ENCODE data around the gene PRKCI.

DNA sequence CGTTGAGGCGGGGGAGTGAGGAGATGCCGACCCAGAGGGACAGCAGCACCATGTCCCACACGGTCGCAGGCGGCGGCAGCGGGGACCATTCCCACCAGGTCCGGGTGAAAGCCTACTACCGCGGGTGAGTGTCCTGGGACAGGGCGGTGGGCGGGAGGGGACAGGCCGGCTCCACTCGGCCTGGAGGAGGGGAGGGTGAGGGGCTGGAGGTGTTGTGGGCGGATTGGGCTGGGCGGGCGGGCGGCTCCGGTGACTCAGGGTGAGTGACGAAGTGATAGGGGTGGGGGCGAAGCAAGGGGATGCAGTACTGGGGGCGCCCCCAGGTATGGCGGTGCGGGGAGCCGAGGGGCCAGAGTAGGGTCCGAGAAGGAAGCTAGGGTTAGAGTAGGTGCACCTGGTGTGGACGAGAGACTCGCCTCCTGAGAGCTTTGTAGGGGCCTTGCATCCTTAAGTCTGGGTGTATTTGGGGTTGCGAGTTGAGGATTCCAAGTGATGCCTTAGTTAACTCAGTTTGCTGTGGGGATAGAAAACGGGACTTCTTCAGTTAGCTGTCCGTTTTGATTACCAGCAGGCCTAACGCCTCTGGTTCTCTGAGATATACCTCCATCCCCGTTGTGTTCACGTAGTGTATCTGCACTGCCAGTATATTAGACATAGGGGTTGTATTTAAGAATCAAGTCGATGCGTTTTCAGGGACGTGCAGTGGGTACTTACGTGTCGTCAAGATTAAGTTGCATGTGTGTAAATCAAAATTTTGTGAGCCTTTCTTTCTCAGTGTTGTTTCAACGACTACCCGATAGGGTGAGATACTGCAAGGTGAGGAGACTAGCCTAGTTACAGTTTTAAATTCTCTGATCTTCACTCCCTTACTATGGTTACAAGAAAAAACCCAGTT lies 670 bp downstream of the PRKCI start:
- TF ChIP-seq, protein P1, sequence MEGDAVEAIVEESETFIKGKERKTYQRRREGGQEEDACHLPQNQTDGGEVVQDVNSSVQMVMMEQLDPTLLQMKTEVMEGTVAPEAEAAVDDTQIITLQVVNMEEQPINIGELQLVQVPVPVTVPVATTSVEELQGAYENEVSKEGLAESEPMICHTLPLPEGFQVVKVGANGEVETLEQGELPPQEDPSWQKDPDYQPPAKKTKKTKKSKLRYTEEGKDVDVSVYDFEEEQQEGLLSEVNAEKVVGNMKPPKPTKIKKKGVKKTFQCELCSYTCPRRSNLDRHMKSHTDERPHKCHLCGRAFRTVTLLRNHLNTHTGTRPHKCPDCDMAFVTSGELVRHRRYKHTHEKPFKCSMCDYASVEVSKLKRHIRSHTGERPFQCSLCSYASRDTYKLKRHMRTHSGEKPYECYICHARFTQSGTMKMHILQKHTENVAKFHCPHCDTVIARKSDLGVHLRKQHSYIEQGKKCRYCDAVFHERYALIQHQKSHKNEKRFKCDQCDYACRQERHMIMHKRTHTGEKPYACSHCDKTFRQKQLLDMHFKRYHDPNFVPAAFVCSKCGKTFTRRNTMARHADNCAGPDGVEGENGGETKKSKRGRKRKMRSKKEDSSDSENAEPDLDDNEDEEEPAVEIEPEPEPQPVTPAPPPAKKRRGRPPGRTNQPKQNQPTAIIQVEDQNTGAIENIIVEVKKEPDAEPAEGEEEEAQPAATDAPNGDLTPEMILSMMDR (IDR thresholded peaks at IDR 0.05) = no peak
- peak in 1 of 2 donors; percentile 2 for TF ChIP-seq POLR2A (IDR thresholded peaks at IDR 0.05)
